ENCODE data around the gene DAZ3. TPM values are rescaled to one million over a fixed set of nuclear protein-coding genes. Genes with fewer than 3 reads are reported as not detected.

The DAZ3 gene, protein sequence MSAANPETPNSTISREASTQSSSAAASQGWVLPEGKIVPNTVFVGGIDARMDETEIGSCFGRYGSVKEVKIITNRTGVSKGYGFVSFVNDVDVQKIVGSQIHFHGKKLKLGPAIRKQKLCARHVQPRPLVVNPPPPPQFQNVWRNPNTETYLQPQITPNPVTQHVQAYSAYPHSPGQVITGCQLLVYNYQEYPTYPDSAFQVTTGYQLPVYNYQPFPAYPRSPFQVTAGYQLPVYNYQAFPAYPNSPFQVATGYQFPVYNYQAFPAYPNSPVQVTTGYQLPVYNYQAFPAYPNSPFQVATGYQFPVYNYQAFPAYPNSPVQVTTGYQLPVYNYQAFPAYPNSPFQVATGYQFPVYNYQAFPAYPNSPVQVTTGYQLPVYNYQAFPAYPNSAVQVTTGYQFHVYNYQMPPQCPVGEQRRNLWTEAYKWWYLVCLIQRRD
- total RNA-seq, result not detected in 2 replicates

DNA sequence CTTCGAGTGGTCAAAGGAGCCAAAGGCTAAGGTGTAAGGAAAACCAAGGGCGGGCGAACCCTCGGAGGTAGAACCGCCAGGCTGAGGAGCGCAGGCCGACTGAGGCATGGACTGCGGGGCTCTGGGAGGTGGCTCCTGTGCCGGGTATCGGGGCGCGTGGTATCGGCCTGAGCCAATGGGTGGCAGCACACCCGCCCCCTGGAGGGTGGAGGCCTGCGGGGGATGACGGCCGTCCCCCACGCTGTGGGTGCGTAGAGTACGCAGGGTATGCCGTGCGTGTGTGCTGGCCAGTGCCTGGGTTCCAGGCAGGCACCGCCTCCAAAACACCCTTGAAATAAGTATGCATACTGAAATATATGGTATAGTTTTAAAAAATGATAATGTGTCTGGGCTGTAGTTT is at the start of gene DAZ3:
Gene DAZ3 (minus strand): TSS at position 101 of the 400 bp plus-strand sequence. CDS start 208 bp downstream, outside the sequence.

DNA sequence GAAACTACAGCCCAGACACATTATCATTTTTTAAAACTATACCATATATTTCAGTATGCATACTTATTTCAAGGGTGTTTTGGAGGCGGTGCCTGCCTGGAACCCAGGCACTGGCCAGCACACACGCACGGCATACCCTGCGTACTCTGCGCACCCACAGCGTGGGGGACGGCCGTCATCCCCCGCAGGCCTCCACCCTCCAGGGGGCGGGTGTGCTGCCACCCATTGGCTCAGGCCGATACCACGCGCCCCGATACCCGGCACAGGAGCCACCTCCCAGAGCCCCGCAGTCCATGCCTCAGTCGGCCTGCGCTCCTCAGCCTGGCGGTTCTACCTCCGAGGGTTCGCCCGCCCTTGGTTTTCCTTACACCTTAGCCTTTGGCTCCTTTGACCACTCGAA is 20.4 kb upstream of the DAZ3 start, which contains the start of gene DAZ4:
Gene DAZ4 (plus strand): TSS at position 301 of the 400 bp plus-strand sequence. CDS start 208 bp downstream, outside the sequence.

Other genes starting within 250 kb of the DAZ3 start
- gene BPY2B, start 195.4 kb downstream of the DAZ3 start, total RNA-seq, result not detected in 2 replicates
- gene DAZ4, start 20.5 kb upstream of the DAZ3 start, total RNA-seq, result not detected in 2 replicates
- gene BPY2C, start 238.7 kb upstream of the DAZ3 start, total RNA-seq, result not detected in 2 replicates